ENCODE measurements around the gene FGD4.
A peak's percentile ranks its signal among the peaks of the same experiment; 100 is the strongest.

FGD4 gene

DNA sequence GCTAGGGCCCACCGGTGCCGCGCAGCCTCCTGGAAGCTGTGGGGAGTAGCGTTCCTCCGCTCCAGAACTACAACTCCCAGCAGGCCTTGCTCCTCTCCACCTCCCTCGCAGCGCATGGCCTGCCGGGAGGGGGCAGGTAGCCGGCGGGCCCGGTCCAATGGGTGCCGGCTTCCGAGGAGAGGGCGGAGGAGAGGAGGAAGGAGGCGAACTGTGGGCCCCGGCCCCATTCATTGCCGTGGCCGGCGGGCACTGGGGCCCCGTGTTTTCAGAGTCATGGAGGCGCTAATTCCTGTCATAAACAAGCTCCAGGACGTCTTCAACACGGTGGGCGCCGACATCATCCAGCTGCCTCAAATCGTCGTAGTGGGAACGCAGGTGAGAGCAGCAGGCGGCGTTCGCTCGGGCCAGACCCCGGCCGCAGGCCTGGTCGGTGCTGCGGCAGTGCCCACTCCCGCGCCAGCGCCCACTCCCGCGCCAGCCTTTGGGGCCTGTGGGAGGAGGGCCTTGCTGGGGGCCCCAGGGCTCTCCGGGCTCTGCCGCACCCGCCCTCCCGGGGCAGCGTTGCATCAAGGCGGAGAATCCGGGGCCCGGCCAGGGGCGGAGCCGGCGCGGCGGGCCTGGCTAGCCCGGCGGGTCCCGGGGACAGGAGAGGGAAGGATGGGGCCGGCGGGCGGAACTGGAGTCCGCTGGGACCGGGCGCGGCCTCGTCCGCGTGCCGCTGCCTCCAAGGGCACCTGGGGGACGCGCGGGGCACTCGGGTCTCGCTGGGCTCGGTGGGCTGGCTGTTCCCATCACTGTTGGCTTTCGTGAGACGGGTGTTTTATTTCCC lies 279.9 kb downstream of the FGD4 start, which contains the start of gene DNM1L:
DNM1L (plus strand) TSS at position 211 of the 829 bp plus-strand sequence; CDS start at position 274, 63 bp downstream.
- peak; percentile 98 for ATAC-seq

DNA sequence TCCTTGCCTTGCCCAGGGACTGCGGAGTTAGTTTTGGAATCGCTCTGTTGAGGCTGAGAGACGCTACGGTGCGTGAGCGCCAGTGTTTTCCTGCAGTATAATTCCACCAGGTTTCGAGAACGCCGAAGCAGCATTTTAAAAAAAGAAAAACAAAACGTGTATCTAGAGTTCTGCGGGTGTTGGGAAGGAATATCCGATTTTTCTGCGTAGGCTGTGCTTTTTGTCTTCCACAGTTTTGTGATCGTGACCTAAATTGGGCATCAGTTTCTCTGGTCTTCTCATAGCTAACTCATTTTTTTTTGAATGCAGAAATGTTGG lies 280.5 kb downstream of the FGD4 start:
- ATAC-seq = peak; percentile 27
- TF ChIP-seq SNAI2 (CRISPR knock-in tag; IDR thresholded peaks at IDR 0.05) (no peak), ESRRG (CRISPR knock-in tag; IDR thresholded peaks at IDR 0.05) (no peak), ZNF565 (CRISPR knock-in tag; conservative IDR thresholded peaks at IDR 0.05; ENCODE audit: low read depth) (no peak), GLIS3 (CRISPR knock-in tag; IDR thresholded peaks at IDR 0.05) (no peak), PPARA (CRISPR knock-in tag; IDR thresholded peaks at IDR 0.05; ENCODE audit: borderline replicate concordance) (no peak), OSR1 (CRISPR knock-in tag; IDR thresholded peaks at IDR 0.05) (no peak), RARB (CRISPR knock-in tag; IDR thresholded peaks at IDR 0.05) (no peak), BACH2 (CRISPR knock-in tag; IDR thresholded peaks at IDR 0.05; ENCODE audit: borderline replicate concordance) (no peak), ARNTL (CRISPR knock-in tag; IDR thresholded peaks at IDR 0.05; ENCODE audit: borderline replicate concordance, low read depth) (no peak), ISL1 (CRISPR knock-in tag; IDR thresholded peaks at IDR 0.05) (no peak), TOX (CRISPR knock-in tag; IDR thresholded peaks at IDR 0.05; ENCODE audit: borderline replicate concordance) (no peak)
- TF ChIP-seq, protein P1, sequence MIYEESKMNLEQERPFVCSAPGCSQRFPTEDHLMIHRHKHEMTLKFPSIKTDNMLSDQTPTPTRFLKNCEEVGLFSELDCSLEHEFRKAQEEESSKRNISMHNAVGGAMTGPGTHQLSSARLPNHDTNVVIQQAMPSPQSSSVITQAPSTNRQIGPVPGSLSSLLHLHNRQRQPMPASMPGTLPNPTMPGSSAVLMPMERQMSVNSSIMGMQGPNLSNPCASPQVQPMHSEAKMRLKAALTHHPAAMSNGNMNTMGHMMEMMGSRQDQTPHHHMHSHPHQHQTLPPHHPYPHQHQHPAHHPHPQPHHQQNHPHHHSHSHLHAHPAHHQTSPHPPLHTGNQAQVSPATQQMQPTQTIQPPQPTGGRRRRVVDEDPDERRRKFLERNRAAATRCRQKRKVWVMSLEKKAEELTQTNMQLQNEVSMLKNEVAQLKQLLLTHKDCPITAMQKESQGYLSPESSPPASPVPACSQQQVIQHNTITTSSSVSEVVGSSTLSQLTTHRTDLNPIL (CRISPR knock-in tag; IDR thresholded peaks at IDR 0.05; ENCODE audit: low read depth) = no peak

More for the DNA sequence above, 279.9 kb downstream of the FGD4 start, which contains the start of gene DNM1L:
- TF ChIP-seq ZC3H10 (CRISPR knock-in tag; IDR thresholded peaks at IDR 0.05) (no peak), ZNF565 (CRISPR knock-in tag; conservative IDR thresholded peaks at IDR 0.05; ENCODE audit: low read depth) (no peak), ZFP3 (CRISPR knock-in tag; IDR thresholded peaks at IDR 0.05) (peak; percentile 94), ESRRG (CRISPR knock-in tag; IDR thresholded peaks at IDR 0.05) (no peak)
- TF ChIP-seq, protein P2, sequence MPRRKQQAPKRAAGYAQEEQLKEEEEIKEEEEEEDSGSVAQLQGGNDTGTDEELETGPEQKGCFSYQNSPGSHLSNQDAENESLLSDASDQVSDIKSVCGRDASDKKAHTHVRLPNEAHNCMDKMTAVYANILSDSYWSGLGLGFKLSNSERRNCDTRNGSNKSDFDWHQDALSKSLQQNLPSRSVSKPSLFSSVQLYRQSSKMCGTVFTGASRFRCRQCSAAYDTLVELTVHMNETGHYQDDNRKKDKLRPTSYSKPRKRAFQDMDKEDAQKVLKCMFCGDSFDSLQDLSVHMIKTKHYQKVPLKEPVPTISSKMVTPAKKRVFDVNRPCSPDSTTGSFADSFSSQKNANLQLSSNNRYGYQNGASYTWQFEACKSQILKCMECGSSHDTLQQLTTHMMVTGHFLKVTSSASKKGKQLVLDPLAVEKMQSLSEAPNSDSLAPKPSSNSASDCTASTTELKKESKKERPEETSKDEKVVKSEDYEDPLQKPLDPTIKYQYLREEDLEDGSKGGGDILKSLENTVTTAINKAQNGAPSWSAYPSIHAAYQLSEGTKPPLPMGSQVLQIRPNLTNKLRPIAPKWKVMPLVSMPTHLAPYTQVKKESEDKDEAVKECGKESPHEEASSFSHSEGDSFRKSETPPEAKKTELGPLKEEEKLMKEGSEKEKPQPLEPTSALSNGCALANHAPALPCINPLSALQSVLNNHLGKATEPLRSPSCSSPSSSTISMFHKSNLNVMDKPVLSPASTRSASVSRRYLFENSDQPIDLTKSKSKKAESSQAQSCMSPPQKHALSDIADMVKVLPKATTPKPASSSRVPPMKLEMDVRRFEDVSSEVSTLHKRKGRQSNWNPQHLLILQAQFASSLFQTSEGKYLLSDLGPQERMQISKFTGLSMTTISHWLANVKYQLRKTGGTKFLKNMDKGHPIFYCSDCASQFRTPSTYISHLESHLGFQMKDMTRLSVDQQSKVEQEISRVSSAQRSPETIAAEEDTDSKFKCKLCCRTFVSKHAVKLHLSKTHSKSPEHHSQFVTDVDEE (CRISPR knock-in tag; IDR thresholded peaks at IDR 0.05) = peak; percentile 60; the same call in 1 of the 2 replicates

DNA sequence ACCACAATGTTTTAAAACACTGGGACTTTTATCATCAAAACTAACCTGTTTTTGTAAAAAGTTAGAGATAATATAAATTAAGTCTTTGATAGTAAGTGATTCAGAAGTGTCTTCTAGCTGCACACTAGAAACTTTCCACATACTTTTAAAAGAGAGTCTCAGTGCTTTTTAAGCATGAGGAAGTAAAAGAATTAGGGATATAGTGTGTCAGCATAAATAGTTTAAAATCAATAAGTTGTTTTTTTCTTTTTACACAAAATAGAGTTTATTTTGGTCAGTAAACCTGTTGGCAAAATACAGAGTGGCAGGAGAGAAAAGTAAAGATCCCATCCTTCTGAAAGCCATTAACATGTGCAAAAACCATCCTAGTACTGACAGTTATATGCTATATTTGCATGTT lies 281.4 kb downstream of the FGD4 start:
- no peak for ATAC-seq
- TF ChIP-seq ZFP30 (CRISPR knock-in tag; IDR thresholded peaks at IDR 0.05) (no peak), OSR1 (CRISPR knock-in tag; IDR thresholded peaks at IDR 0.05) (no peak), ZFP3 (CRISPR knock-in tag; IDR thresholded peaks at IDR 0.05) (no peak), SNAI2 (CRISPR knock-in tag; IDR thresholded peaks at IDR 0.05) (no peak), ARNTL (CRISPR knock-in tag; IDR thresholded peaks at IDR 0.05; ENCODE audit: borderline replicate concordance, low read depth) (no peak), RARB (CRISPR knock-in tag; IDR thresholded peaks at IDR 0.05) (no peak), PPARA (CRISPR knock-in tag; IDR thresholded peaks at IDR 0.05; ENCODE audit: borderline replicate concordance) (no peak), TCF4 (CRISPR knock-in tag; IDR thresholded peaks at IDR 0.05; ENCODE audit: borderline replicate concordance) (no peak), ZNF70 (CRISPR knock-in tag; IDR thresholded peaks at IDR 0.05) (no peak), TOX (CRISPR knock-in tag; IDR thresholded peaks at IDR 0.05; ENCODE audit: borderline replicate concordance) (no peak), CSDC2 (CRISPR knock-in tag; IDR thresholded peaks at IDR 0.05) (no peak), BACH2 (CRISPR knock-in tag; IDR thresholded peaks at IDR 0.05; ENCODE audit: borderline replicate concordance) (no peak), ZC3H10 (CRISPR knock-in tag; IDR thresholded peaks at IDR 0.05) (no peak)
- TF ChIP-seq, protein P2 (CRISPR knock-in tag; IDR thresholded peaks at IDR 0.05) = no peak
- TF ChIP-seq, protein P3, sequence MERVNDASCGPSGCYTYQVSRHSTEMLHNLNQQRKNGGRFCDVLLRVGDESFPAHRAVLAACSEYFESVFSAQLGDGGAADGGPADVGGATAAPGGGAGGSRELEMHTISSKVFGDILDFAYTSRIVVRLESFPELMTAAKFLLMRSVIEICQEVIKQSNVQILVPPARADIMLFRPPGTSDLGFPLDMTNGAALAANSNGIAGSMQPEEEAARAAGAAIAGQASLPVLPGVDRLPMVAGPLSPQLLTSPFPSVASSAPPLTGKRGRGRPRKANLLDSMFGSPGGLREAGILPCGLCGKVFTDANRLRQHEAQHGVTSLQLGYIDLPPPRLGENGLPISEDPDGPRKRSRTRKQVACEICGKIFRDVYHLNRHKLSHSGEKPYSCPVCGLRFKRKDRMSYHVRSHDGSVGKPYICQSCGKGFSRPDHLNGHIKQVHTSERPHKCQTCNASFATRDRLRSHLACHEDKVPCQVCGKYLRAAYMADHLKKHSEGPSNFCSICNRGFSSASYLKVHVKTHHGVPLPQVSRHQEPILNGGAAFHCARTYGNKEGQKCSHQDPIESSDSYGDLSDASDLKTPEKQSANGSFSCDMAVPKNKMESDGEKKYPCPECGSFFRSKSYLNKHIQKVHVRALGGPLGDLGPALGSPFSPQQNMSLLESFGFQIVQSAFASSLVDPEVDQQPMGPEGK (CRISPR knock-in tag; IDR thresholded peaks at IDR 0.05; ENCODE audit: borderline replicate concordance) = no peak
- TF ChIP-seq, protein P4, sequence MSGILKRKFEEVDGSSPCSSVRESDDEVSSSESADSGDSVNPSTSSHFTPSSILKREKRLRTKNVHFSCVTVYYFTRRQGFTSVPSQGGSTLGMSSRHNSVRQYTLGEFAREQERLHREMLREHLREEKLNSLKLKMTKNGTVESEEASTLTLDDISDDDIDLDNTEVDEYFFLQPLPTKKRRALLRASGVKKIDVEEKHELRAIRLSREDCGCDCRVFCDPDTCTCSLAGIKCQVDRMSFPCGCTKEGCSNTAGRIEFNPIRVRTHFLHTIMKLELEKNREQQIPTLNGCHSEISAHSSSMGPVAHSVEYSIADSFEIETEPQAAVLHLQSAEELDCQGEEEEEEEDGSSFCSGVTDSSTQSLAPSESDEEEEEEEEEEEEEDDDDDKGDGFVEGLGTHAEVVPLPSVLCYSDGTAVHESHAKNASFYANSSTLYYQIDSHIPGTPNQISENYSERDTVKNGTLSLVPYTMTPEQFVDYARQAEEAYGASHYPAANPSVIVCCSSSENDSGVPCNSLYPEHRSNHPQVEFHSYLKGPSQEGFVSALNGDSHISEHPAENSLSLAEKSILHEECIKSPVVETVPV (CRISPR knock-in tag; IDR thresholded peaks at IDR 0.05) = no peak

All from SK-N-SH treated with all-trans-retinoic acid at 6 μM for 48 hours (cell line).